GM18502 (cell line): ENCODE measurements around the gene CDC42BPB.
A peak's percentile ranks its signal among the peaks of the same experiment; 100 is the strongest.
"Not testable (repeated sequence)": the region's sequence is repeated elsewhere in the genome, so short reads cannot be mapped to it uniquely, and the experiment has no call there.

ENCODE experiments used
- ATAC-seq: cut with Tn5 transposase; IDR thresholded peaks from one replicate; pipeline ENCODE4 v1.9.1; 2021; ENCODE audit warnings: mild to moderate bottlenecking; ENCODE audit not compliant: unreplicated experiment, poor library complexity

Gene CDC42BPB

GRCh38 chr14:102937331-102938175 is 119.8 kb downstream of the CDC42BPB start:
- no peak for ATAC-seq

DNA sequence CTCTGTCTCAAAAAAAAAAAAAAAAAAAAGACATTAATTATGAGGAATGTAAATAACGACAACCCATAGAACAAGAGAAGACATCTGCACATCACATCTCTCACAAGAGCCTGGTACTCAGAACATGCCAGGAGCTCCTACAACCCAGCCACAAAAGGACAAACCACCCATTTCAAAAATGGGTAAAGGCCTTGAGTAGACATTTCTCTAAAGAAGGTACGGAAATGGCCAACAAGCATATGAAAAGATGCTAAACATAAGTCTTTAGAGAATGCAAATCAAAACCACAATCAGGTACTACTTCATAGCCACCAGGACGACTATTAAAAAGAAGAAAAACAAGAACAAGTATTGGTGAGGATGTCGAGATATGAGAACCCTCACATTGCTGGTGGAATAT is 121.6 kb downstream of the CDC42BPB start:
- ATAC-seq, result no peak

DNA sequence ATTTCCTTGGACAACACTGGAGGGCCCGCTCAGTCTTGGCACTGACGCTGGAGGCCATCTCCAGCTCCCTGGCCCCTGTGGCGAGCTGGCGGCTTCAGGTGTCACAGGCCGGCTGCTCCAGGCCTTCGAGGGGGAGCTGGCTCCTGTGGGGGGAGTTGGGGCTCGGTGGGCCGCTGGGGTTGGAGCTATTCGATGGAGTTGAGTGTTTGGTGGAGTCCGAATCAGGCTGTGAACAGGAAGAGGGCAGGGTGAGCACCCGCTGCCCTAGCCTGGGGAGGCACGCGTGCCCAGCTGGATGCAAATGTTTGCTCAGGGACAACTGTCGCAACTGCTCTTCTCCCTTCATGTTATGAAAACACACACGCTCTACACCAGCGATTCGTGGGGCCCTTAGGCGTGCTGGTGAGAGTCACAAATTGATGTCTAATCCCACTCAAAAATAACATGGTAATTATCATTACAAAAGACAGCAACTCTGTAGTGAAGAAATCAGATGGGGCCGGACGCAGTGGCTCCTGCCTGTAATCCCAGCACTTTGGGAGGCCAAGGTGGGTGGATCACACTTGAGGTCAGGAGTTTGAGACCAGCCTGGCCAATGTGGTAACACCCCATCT is 123.6 kb downstream of the CDC42BPB start:
- no peak for ATAC-seq

- no peak for ATAC-seq
Observed at GRCh38 chr14:102932484-102933248, 124.7 kb downstream of the CDC42BPB start.

DNA sequence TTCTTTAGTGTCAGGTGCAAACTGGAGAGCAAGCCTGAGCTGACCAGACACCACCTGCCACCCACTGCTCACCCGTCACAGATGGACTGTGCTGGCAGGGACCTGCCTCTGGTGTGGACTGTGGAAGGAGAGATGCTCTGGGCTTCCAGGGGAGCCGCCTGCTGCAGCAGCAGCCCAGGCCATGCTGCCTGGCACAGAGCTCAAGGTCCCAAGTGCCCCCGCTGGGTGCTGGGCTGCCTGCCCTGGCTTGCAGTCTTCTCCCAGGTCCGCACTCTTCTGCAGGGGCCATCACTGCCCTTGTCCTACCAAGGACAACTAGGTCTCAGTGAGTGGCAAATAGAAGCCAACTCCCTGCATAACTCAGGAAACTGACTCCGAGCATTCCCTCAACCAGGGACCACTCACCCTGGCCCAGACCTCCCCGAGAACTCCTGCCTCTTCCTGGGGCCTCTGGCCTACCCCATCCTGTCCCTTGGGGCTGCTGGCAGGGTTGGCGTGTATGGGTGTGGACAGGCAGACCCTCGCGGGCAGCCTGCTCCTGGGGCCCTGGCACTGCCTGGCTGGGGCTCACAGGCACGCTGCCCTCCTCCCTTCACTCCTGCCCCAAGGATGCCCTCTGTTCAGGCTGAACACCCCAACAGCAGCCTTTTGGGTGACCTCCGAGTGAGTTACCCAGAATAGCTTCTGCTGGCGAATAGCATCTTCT is 125.6 kb downstream of the CDC42BPB start:
- ATAC-seq, result no peak

GRCh38 chr14:102930753-102931579 is 126.4 kb downstream of the CDC42BPB start:
- no peak for ATAC-seq

GRCh38 chr14:102930138-102930752 is 127.1 kb downstream of the CDC42BPB start:
- no peak for ATAC-seq

- no peak for ATAC-seq
Observed at GRCh38 chr14:102929241-102930137, 127.9 kb downstream of the CDC42BPB start.

GRCh38 chr14:102928412-102929240 is 128.7 kb downstream of the CDC42BPB start:
- ATAC-seq, result peak; percentile 63

DNA sequence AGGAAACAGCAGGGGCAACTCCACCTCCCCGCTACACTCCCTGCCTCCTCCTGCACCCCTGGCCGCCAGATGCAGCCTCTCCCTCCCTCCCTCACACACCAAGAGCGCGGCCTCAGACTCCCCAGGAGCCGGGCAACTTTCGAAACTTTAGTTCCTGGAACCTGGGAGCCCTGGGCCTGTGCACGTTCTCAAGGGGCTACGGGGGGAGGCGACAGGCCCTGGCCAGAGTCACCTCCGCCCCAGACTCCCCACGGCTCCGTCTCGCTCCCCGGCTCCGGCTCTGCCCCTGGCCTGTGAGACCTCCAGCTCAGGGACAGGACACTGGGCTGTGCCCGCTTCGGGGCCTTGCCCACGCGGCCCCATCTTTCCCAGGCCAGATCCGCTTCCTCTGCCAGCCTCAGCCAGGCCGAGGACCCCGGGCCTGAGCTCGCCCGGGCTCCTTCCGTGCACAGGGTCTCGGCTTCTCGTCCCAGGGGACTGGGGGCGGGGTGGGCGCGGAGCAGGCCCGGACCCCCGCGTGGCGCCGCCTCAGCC is 129.4 kb downstream of the CDC42BPB start:
- ATAC-seq, result peak; percentile 18

DNA sequence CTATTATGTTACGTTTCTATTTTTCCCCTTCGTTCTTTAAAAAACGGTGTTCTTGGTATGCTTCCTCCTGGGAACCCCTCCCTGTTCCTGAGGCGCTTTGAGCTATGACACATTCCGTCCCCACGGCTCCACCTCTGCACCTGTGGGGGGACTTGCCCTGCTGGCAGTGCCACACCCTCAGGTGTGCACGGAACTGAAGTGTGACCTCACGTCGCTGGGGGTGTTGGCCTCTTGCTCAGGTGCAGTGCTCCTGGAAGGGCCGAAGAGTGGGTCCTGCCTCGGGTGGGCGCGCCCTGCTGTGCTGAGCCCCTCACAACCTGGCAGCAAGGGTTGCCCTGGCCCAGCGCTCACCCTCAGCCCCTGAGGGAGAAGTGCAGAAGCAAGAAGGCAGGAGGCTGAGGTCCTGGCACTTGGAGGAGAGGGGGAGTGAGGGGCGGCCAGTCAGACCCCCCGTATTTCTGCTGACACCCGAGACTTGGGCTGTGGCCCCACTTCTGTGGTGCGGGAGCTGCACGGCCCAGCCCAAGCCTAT is 129.9 kb downstream of the CDC42BPB start:
- no peak for ATAC-seq

DNA sequence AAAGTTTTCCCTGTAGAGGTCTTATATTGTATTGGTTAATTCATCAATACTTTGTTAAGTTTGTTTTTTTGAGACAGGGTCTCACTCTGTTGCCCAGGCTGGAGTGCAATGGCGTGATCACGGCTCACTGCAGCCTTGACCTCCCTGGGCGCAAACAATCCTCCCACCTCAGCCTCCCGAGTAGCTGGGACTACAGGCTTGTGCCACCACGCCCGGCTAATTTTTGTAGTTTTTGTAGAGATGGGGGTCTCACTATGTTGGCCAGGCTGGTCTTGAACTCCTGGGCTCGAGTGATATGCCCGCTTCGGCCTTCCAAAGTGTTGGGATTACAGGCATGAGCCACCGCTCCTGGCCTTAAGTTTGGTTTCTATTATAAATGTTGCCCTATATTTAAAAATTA is 130.5 kb downstream of the CDC42BPB start:
- not testable (repeated sequence) for ATAC-seq

DNA sequence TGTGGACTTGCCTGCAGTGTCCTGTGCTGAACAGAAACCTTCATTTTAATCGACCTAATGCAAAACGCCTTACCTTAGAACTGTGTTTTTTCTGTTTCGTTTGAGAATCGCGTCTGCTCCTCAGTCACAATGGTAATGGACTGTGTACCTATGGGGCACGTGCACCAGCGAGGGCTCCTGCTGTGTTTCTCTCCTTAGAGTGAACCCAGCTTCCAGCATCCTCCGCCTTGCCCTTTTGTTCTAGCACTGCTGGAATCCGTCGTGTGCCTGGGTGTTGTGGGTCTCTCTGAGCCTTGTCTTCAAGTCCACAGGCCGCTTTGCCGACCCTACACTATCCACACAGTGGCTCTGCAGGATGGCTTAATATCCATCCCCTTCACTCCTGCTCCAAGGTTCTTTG is 131.2 kb downstream of the CDC42BPB start:
- no peak for ATAC-seq

GRCh38 chr14:102925646-102926045 is 131.7 kb downstream of the CDC42BPB start:
- ATAC-seq, result no peak

- no peak for ATAC-seq
Observed at GRCh38 chr14:102924632-102925588, 132.4 kb downstream of the CDC42BPB start.
